GM21360 (cell line): ENCODE results near the gene WDR93.

Source experiments
- ATAC-seq: cut with Tn5 transposase; IDR thresholded peaks from one replicate; pipeline ENCODE4 v1.9.1; 2021; ENCODE audit warnings: mild to moderate bottlenecking, moderate library complexity; ENCODE audit not compliant: unreplicated experiment

Gene WDR93

GRCh38 chr15:89690276-89691218 is at the start of gene WDR93, which contains the start of gene PEX11A:
Gene WDR93 (plus strand): TSS chr15:89690811. CDS start chr15:89701747, 10,936 bp downstream.
Gene PEX11A (minus strand): TSS chr15:89690754. CDS start chr15:89690632, 122 bp downstream.
- peak; percentile 93 for ATAC-seq

DNA sequence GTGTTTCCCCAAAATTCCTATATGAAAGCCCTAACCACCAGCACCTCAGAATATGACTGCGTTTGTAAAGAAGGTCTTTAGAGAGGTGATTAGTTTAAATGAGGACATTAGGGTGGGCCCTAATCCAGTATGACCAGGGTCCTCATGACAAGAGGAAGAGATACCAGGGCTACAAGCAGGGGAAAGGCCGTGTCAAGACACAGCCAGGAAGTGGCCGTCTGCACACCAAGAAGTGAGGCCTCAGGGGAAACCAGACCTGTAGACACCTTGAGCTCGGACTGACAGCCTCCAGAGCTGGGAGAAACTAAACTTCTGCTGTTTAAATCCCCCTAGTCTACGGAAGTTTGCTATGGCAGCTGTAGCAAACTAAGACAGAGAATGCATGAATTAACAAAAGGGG is 49.6 kb upstream of the WDR93 start:
- ATAC-seq, result no peak

DNA sequence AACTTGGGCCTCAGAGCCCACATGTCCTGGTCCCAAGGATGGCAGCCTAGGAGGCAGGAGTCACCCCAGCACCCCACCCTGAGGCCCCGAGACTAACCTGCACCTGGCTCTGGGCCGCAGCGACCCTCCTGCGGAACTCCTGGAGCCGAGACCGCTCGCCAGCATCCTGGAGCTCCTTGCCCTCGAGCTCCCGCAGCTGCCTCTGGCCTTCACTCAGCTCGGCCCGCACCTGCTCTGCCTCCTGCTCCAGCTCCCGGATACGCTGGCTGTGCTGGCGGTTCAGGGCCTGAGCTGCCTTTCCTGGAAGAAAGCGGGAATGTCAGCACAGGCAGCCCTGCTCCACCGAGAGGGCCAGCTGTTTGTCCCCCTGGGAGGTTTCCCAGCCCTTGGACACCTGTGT is 48.5 kb upstream of the WDR93 start:
- no peak for ATAC-seq

DNA sequence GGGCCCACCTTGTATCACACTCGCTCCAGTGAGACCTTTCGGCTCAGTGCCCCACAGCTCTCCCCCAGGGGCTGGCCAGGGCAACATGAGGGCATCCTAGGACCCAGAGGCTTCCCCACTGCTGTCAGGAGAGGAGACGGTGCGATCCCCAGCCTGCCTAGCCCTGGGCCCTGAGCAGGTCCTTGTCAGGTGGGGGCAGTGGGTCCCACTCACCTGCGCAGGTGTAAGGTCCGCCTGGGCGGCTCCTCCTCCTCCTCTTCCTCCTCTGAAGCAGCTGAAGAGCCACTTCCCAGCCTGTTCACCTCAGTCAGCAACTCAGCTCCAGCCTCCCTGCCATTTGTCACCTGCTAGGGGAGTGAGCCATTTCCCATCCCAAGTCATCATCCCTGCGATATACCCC is 44.9 kb upstream of the WDR93 start:
- ATAC-seq, result no peak

GRCh38 chr15:89646416-89647141 is 44.0 kb upstream of the WDR93 start:
- no peak for ATAC-seq

DNA sequence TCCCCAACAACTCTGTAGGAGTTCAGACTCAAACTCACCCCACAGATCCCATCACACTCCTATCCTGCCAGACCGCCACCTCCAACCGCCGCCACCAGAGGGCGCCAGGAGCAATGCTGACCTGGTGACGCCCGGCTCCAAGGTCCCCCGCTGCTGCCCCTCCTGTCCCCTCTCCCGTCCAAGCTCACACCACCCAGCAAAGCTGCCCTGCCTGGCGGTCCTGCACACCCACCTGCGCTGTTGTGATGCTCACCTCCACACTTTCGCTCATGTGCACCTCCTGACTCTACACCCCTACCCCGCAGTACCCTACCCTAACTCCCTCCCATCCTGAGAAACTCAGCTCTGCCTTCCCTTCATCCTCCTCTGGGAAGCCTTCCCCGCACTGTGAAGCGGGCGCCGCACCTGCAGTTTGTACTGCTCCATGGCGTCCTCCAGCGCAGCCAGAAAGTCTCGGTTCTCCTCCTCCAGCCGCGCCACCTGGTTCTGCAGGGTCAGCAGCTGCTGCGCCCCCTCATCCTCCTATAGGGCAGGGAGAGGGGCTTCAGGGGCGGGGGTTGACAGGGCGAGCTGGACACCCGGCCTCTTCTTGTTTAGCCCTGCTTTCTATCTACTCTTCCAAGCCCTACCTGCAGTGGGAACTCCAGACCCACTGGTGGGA is 43.3 kb upstream of the WDR93 start:
- no peak for ATAC-seq

GRCh38 chr15:89648106-89649012 is 42.3 kb upstream of the WDR93 start:
- ATAC-seq, result no peak

GRCh38 chr15:89649013-89649625 is 41.5 kb upstream of the WDR93 start:
- ATAC-seq, result no peak

DNA sequence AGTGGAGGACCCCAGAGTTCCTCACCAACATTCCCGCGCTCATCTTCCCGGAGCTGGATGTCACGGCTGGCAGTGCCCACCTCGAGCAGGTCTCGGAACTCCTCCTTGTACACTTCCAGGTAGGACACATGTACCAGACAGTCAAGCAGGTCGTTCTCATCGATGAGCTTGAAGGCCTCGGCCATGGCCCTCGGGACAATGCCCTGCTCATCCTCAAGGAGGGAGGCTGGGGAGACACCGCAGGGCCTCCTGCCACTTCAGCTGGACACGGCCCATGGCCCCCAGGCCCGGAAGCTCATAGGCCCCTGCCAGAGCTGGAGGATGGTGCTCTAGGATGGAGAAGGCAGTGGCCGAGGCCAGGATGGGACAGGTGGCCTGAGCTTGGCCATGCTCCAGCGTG is 40.9 kb upstream of the WDR93 start:
- ATAC-seq, result no peak

DNA sequence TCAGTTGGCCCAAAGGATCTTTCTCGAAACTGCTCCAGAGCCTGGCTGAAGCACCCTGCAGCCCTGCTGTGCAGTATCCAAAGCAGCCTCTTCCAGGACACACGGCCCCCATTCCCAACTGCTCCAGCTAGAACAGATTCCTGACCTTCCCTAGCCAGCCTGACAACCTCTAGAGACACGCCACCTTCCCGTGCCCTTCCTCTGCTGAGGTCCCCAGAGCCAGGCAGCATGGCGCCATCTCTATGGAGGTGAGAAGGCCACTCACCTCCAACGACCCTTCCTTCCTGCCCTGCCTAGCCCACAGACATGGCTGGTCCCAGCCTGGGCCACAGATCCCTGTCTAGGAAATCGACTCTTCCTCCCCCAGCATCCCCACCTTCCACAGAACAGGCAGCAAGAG is 38.5 kb upstream of the WDR93 start:
- no peak for ATAC-seq

- ATAC-seq, result no peak
Measured at GRCh38 chr15:89652666-89653065, 37.9 kb upstream of the WDR93 start.

- no peak for ATAC-seq
Measured at GRCh38 chr15:89653578-89653977, 37.0 kb upstream of the WDR93 start.

DNA sequence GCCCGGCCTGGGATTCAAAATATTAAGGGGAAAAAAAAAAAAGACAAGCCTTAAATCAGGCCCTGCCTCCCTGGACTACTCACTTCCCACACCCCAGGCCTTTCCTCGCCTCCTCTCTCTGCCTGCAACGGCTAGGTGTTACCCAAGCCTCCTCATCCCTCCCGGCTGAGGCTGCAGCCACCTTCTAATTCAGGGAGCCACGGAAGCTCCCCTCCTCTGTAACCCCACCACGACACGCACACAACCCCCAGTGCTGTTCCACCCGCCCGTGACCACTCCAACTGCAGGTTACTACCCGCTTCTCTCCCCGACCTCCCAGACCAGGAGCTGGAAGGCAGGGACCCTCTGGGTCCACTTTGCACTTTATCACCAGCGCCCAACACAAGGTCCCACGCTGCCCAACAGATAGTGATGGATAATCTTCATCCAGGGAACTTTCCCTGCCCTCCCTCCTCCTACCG is 36.3 kb upstream of the WDR93 start:
- ATAC-seq, result no peak

DNA sequence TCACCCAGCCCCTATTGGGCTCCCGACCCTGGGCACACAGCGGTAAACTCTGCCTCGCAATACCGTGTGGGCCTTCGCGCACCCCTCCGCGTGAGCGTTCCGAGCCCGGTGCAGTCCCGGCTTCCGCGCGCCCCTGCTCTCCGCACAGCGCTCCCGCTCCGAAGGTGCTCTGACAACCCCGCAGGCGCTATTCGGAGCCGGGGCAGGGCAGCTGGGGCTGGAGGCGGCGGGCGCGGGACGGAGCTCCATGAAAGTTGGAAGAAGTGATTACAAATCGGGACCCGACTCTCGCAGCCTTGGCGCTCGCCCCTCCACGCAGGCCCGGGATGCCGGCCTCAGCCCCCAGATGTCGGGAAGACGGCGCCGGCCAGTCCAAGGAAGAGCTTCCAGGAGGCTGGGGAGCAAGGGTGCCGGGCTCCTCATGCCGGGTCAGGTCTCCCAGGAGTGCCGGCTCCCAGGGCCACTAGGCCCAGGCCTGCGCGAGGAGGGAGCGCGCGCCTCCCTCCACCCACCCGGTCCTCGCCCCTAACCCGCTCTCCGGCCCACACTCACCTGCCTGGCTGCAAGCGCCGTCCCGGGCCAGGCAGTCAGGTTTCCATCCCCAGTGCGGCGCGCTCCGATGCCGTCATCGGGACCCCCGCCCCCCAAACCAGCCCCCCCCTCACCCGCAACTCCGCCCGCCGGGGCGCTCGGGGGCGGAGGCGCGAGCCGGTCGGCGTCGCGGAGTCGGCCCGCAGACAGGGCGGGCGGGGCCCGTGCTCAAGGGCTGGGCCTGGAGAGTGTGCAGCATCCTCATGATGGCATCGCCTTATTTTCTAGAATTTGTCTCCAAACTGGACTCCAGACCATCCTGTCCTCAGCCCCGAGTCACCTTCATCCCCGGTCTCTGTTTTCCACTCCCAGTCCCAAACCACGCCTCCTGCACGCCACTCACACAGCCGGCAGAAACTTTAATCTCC is 35.5 kb upstream of the WDR93 start, which contains the start of gene KIF7:
TSS of gene KIF7 (minus strand) at position 621 of the 959 bp plus-strand sequence. CDS start 2,537 bp downstream, outside the sequence.
- peak; percentile 54 for ATAC-seq

DNA sequence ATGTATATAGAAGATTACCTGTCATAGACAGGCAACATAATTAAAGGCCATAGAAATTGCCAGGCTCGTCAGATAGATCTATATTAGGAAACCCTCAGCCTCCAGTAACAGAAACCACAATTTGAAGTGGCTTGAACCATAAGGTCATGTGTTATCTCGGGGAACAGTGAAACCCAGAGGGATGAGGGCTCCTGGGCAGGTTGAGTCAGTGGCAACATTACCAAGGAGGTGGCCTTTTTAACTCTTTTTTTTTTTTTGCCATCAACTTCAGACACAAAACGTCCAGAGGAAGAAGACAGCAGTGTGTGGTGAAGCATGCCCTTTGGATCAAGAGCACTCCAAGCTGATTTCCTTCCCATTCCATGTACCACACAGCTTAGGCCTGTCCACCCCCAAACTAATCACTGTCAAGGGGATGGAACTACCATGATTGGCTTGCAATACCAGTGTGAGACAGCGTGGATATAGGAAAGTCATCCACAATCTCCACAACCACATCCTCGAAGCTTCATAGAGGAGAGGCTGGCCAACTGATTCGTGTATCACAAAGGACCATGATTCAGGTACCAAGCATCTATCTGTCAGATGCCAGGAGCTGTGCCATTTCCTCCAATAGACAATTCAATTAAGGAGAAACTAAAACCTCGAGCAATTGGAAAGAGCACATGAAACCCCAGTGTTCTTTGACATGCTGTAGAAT is 34.3 kb upstream of the WDR93 start:
- no peak for ATAC-seq

DNA sequence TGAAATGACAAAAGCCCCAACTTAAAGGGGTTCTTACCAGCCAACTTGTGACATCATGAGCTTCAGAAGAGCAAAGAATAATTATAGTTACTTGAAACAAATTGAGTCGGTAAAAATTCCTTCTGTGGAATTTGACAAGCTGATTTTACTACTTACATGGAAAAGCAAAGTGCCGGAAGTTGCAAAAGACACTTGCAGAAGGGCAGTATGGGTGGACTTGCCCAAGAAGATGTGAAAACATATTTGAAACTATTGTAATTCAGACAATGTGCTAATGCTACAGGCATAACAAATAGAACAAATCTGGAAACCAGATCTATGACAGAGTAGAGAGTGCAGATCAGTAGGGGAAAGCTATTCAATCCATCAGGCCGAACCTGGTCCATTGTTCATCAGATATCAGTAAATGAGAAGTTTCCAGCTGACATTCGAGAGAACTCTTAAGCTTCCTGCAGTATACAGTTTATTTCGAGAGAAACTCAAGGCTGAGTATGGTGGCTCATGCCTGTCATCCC is 32.9 kb upstream of the WDR93 start:
- ATAC-seq, result no peak

DNA sequence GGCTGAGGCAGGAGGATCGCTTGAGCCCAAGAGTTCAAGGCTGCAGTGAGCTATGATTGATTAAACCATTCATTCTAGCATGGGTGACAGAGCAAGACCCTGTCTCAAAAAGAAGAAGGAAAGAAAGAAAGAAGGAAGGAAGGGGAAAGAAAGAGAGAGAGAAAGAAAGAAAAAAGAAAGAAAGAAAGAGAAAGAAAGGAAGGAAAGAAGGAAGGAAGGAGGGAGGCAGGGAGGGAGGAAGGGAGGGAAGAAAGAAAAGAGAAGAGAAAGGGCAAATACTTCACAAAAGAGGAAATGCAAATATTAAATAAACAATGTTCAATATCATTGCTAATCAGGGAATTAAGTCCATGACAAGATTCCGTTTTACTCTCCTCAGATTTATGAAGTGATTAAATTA is 31.3 kb upstream of the WDR93 start:
- no peak for ATAC-seq

DNA sequence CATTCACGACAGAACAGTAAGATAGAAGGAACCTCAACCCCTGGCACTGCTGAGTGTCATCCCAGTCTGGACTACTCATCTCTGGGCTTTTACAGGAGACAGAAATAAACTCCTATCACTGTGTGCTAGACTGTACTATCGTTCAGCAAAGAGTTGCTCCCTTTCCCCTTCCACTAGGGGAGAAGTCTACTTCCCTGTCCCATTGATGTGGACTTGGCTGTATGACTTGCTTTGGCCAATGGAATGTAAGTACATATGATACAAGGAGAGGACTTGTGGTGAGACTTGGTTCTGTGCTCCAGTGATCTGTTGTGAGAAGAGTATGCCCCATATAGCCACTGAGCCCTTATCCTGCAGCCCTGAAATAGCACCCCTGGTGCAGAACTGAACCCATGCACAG is 30.1 kb upstream of the WDR93 start:
- ATAC-seq, result no peak
